Measurements from ENCODE around the gene PTPRN2. TPM values are rescaled to one million over a fixed set of nuclear protein-coding genes. Genes with fewer than 3 reads are reported as not detected.

PTPRN2 gene
- total and polyA plus RNA-seq, 2 of the 8 experiments (the other 6 are each of a cell fraction or from before 2014, with no cell fraction given): 2.6 to 4.5 TPM

- no peak overlapping the region for H2AK5ac ChIP-seq (ENCODE audit: low read depth, low read length)
- H2BK12ac ChIP-seq (ENCODE audit: low read depth, low read length): no peak overlapping the region
- ChIA-PET CTCF (ENCODE audit: partially characterized antibody) (interaction anchor here (1.0 to 3.1 kb wide), 3 partner anchors 14 to 26 kb away, joined by 3 to 8 read pairs (median 5); no protein-coding TSS in a partner anchor), POLR2A (ENCODE audit: partially characterized antibody) (no interaction called here)
- FAIRE-seq (no peak), DNase-seq (ENCODE audit: low read depth in 1 of 2, low spot score in 2 of 2) (no peak)
- H3K23ac ChIP-seq (ENCODE audit: insufficient read length): no peak overlapping the region
- no peak overlapping the region for H3K14ac ChIP-seq (ENCODE audit: insufficient read length)
- H4K91ac ChIP-seq (replicated peaks; ENCODE audit: insufficient read length, low read length): no peak overlapping the region
- peaks cover 3% of the 10 kb centered on the region in 2 experiments; a peak in 1 of 4 replicates for H3K9me3 ChIP-seq (ENCODE audit: insufficient read depth in 2 of 2, low read depth in 1 of 2, low read length in 1 of 2)
- no peak overlapping the region for H4K5ac ChIP-seq (ENCODE audit: insufficient read length, low read depth, low read length)
- no peak overlapping the region for H2AFZ ChIP-seq (ENCODE audit: low read length)
- no peak overlapping the region for H3K9ac ChIP-seq (replicated peaks in 1 of 4; ENCODE audit: extremely low read depth in 1 of 4, low read depth in 3 of 4, low read length in 3 of 4)
- no peak overlapping the region for H3K4me2 ChIP-seq (ENCODE audit: insufficient read depth in 1 of 2, low read depth in 2 of 2, low read length in 2 of 2)
- no peak overlapping the region for H2BK15ac ChIP-seq (ENCODE audit: low read length)
- H3K23me2 ChIP-seq (ENCODE audit: low read depth, low read length): no peaks in the 10 kb centered on the region
- H3K79me1 ChIP-seq (ENCODE audit: low read depth, low read length): no peaks in the 10 kb centered on the region
- no peaks in the 10 kb centered on the region for H3K79me2 ChIP-seq (ENCODE audit: control insufficient read depth in 1 of 2, insufficient read depth in 2 of 2, low read length in 2 of 2)
- no peaks in the 10 kb centered on the region for H3K36me3 ChIP-seq (ENCODE audit: control insufficient read depth in 2 of 4, insufficient read depth in 4 of 4, low read length in 3 of 4)
- TF ChIP-seq CHD2 (IDR thresholded peaks at IDR 0.05; ENCODE audit: low read length) (no peak), BRCA1 (IDR thresholded peaks at IDR 0.05; ENCODE audit: low read depth, low read length) (no peak), TAF7 (optimal IDR thresholded peaks at IDR 0.05; ENCODE audit: borderline replicate concordance, low read depth, low read length) (no peak)
- H3K4ac ChIP-seq (replicated peaks; ENCODE audit: insufficient read length, low read depth, low read length): no peak overlapping the region
- H3K27me3 ChIP-seq (replicated peaks in 1 of 4; ENCODE audit: control insufficient read depth in 3 of 4, extremely low read depth in 1 of 4, insufficient read depth in 3 of 4, low read length in 3 of 4): no peaks in the 10 kb centered on the region
- WGBS, 2 experiments (ENCODE audit: extremely low coverage in 1 of 2, insufficient coverage in 1 of 2, insufficient read length in 1 of 2, insufficient replicate concordance in 2 of 2, low coverage in 1 of 2, low lambda C conversion rate in 2 of 2, missing lambda C conversion rate in 1 of 2): 87 to 100% methylated on average over 1 to 13 of the region's 13 CpGs
- no peak overlapping the region for H2BK20ac ChIP-seq (ENCODE audit: low read length)
- H3K27ac ChIP-seq (ENCODE audit: low read depth, low read length): no peak overlapping the region
- H3K4me3 ChIP-seq (ENCODE audit: extremely low read depth in 1 of 4, insufficient read depth in 2 of 4, low read depth in 3 of 4, low read length in 4 of 4): no peak overlapping the region
- H3K4me1 ChIP-seq (replicated peaks in 1 of 4; ENCODE audit: control insufficient read depth in 3 of 4, insufficient read depth in 4 of 4, low read length in 3 of 4): no peaks in the 10 kb centered on the region
- no peaks in the 10 kb centered on the region for H4K20me1 ChIP-seq (replicated peaks in 1 of 2; ENCODE audit: control insufficient read depth in 1 of 2, insufficient read depth in 2 of 2, low read length in 2 of 2)
- peak overlapping the region; percentile 32; the same call in 1 of the 2 replicates for H3K18ac ChIP-seq (ENCODE audit: extremely low read depth, low read length)
- H2BK120ac ChIP-seq (replicated peaks; ENCODE audit: low read depth, low read length): no peak overlapping the region
- no peak overlapping the region for H3K56ac ChIP-seq (replicated peaks; ENCODE audit: insufficient read length, low read depth, low read length)
- no peak overlapping the region for H2BK5ac ChIP-seq (ENCODE audit: low read depth, low read length)
- no peak overlapping the region for H4K8ac ChIP-seq (ENCODE audit: extremely low read depth, insufficient read depth, low read length)
These were observed 694.7 kb downstream of the PTPRN2 start for GRCh38 chr7:157892751-157893523.

All from H1 (cell line).